ENCODE data around the gene TLCD1. TPM values are rescaled to one million over a fixed set of nuclear protein-coding genes. Genes with fewer than 3 reads are reported as not detected.

TLCD1 gene
- total RNA-seq, 4 donors from 2014 or later = 0.44 to 1.2 TPM; not detected in 2

DNA sequence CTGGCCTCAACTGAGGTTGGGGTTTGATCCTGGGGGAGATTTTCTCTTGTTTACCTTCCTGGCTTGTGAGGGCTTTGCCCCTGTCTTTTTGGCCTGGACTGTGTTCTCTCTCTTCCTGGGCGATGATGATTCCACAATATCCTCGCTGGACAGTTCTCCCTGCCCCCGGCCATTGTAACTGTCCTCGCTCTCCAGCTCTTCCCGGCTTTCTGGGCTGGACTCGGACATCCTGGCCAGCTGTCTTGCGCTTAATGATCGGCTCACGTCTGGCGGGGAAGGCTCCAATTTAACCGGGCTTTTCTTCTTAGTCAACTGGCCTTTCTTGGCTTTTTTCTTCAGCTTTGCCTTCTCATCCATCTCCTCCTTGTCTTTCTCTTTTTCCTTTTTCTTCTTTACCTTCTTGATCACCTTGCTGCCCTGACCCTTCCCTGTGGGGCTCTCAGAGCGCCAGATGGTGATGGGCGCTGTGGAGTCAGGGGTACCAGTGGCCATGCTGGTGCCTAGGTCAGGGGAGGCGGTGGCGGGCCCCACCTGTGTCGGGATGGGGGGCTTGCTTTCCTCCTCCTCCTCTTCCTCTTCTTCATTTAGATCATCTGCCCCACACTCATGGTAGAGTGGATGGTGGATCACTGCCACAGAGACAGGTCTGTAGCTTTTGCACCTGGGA, 22.3 kb downstream of the TLCD1 start:
- TF ChIP-seq POLR2A (IDR thresholded peaks at IDR 0.05) (no peak), EP300 (IDR thresholded peaks at IDR 0.05) (no peak)
- TF ChIP-seq, protein P1, sequence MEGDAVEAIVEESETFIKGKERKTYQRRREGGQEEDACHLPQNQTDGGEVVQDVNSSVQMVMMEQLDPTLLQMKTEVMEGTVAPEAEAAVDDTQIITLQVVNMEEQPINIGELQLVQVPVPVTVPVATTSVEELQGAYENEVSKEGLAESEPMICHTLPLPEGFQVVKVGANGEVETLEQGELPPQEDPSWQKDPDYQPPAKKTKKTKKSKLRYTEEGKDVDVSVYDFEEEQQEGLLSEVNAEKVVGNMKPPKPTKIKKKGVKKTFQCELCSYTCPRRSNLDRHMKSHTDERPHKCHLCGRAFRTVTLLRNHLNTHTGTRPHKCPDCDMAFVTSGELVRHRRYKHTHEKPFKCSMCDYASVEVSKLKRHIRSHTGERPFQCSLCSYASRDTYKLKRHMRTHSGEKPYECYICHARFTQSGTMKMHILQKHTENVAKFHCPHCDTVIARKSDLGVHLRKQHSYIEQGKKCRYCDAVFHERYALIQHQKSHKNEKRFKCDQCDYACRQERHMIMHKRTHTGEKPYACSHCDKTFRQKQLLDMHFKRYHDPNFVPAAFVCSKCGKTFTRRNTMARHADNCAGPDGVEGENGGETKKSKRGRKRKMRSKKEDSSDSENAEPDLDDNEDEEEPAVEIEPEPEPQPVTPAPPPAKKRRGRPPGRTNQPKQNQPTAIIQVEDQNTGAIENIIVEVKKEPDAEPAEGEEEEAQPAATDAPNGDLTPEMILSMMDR (IDR thresholded peaks at IDR 0.05) = no peak
- H3K4me3 ChIP-seq = no peak overlapping the region
- peaks cover 6 to 64% (median 20%) of the 10 kb centered on the region in 3 donors for H3K36me3 ChIP-seq
- WGBS, 2 donors = 77 to 79% methylated on average over 16 of the region's 16 CpGs
- H3K9me3 ChIP-seq = no peaks in the 10 kb centered on the region
- no peaks in the 10 kb centered on the region for H3K27me3 ChIP-seq
- DNase-seq (ENCODE audit: low spot score in 2 of 2) = no peak
- H3K4me1 ChIP-seq = peaks cover 0 to 21% (median 5%) of the 10 kb centered on the region in 4 donors
- H3K27ac ChIP-seq = peak overlapping the region in 2 of 4 donors; percentile 64 to 70

DNA sequence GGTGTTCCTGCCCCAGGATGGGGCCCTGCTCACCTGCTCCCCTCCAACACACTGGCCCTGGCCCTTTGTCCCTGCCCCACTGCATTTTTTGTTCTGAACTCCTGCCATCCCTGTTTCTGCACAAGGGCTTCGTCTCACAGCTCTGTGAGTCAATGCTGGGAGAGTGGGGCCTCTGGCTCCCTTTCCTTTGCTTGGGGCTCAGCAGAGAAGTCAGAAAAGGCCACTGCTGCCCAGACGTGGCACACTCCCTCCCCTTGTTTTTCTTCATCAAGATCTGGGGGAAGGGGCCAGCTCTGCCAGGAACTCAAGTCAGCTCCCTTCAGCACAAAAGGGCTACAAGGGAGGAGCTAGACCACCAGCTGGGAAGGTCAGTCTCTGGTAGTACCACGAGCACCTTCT, 23.3 kb downstream of the TLCD1 start:
- H3K4me1 ChIP-seq = peaks cover 0 to 21% (median 5%) of the 10 kb centered on the region in 4 donors
- WGBS, 2 donors = 32 to 47% methylated on average over 3 of the region's 3 CpGs
- TF ChIP-seq POLR2A (IDR thresholded peaks at IDR 0.05) = no peak
- TF ChIP-seq, protein P1 (IDR thresholded peaks at IDR 0.05) = no peak
- TF ChIP-seq EP300 (IDR thresholded peaks at IDR 0.05) = no peak
- DNase-seq (ENCODE audit: low spot score in 2 of 2) = no peak
- no peaks in the 10 kb centered on the region for H3K9me3 ChIP-seq
- peak overlapping the region in 2 of 4 donors; percentile 64 to 70 for H3K27ac ChIP-seq
- H3K36me3 ChIP-seq = peaks cover 6 to 74% (median 29%) of the 10 kb centered on the region in 3 donors
- no peak overlapping the region for H3K4me3 ChIP-seq
- no peaks in the 10 kb centered on the region for H3K27me3 ChIP-seq

DNA sequence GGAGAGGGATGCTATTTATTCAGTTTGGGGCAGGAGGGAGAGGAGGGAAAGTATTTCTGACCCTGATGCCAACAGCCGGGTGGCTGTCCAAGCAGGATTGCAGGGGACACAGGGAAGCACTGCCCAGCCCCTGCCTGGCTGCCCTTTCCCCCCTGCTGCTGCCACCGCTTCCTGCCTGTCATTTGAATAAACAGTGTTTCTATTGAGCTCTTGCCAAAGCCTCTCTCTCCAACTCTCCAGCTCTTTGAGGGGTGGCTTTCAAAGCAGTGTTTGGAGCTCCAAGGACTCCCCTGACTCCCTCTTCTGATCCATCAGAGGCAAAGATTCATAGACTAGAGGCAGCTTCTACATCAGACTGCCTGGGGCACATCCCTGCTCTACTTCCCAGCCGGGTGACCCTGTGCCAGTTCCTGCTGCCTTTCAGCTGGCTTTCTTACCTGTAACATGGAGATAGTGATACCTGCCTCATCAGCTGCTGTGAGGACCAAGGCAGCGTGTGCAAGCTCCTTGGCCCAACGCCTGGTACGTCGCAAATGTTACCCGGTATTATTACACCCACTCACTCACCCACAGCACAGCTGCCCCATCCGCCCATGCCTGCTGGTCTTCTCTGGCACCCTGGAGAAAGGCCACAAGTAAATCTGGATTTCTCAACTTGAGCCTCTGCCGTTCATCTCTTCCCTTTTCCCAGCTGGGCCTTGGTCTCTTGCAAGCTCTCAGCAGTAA, 23.8 kb downstream of the TLCD1 start:
- peak overlapping the region in 2 of 4 donors; percentile 64 to 70 for H3K27ac ChIP-seq
- DNase-seq (ENCODE audit: low spot score in 2 of 2) = no peak
- H3K4me3 ChIP-seq = no peak overlapping the region
- H3K4me1 ChIP-seq = peaks cover 0 to 21% (median 5%) of the 10 kb centered on the region in 4 donors
- TF ChIP-seq EP300 (IDR thresholded peaks at IDR 0.05) = no peak
- no peak for TF ChIP-seq POLR2A (IDR thresholded peaks at IDR 0.05)
- TF ChIP-seq, protein P1 (IDR thresholded peaks at IDR 0.05) = no peak
- 42 to 53% methylated on average over 10 of the region's 10 CpGs for WGBS, 2 donors
- H3K27me3 ChIP-seq = no peaks in the 10 kb centered on the region
- peaks cover 6 to 79% (median 33%) of the 10 kb centered on the region in 3 donors for H3K36me3 ChIP-seq
- no peaks in the 10 kb centered on the region for H3K9me3 ChIP-seq

DNA sequence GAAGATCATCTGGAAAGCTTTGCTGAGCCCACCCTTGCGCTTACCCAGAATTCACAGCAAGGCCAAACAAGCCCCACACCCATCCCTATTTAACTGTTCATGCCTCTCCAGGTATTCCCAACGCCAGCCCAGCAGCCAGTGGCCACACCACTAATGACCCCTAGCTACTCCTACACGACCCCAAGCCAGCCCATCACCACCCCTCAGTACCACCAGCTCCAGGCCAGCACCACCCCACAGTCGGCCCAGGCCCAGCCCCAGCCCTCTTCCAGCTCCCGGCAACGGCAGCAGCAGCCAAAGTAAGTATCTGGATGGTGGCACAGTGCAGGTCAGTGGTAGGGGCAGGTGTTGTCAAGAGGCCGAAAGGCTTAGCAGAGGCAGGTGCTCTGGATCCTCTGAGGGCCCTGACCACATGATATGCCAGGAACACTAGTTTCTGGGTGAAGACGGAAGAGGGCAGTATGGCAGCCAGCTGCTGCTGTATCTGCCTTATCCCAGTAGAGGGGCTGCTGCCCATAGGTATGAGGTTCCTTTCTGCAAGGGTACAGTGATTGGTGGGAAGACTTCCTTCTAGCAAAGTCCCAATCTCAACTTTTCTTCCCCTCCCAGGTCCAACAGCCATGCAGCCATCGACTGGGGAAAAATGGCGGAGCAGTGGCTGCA, 25.1 kb downstream of the TLCD1 start:
- Histone ChIP-seq H3K27ac (peak overlapping the region in 1 of 4 donors; percentile 70), H3K4me3 (no peak overlapping the region), H3K27me3 (no peaks in the 10 kb centered on the region), H3K9me3 (no peaks in the 10 kb centered on the region), H3K4me1 (peaks cover 0 to 21% (median 5%) of the 10 kb centered on the region in 4 donors), H3K36me3 (peaks cover 6 to 91% (median 44%) of the 10 kb centered on the region in 3 donors)
- TF ChIP-seq, protein P1 (IDR thresholded peaks at IDR 0.05) = no peak
- TF ChIP-seq POLR2A (IDR thresholded peaks at IDR 0.05) = no peak
- no peak for TF ChIP-seq EP300 (IDR thresholded peaks at IDR 0.05)
- WGBS, 2 donors = 84 to 86% methylated on average over 10 of the region's 10 CpGs
- DNase-seq (ENCODE audit: low spot score in 2 of 2) = no peak
